Common myeloid progenitor, CD34-positive (primary cell): Measurements from ENCODE around the gene MMEL1.
A peak's percentile ranks its signal among the peaks of the same experiment; 100 is the strongest.

Experiments used
- CTCF ChIA-PET: fragments of 350-600 bp; sonication (Branson Sonifier 250); formaldehyde crosslinking; loops from one replicate; lab custom pipeline; 2021; ENCODE audit warnings: antibody characterized with exemption; lab: Charles Lee
- POLR2A ChIA-PET: fragments of 350-600 bp; sonication (Branson Sonifier 250); formaldehyde crosslinking; loops from one replicate; lab custom pipeline; 2021; ENCODE audit warnings: antibody characterized with exemption; lab: Charles Lee
- DNase-seq, 3 donors: peaks; one replicate each; pipeline versions ENCODE4 v3.0.0 to v3.0.0-alpha.2; 2013
- H3K27ac ChIP-seq, 2 experiments: 1 replicate in 1 of 2; 2 replicates in 1 of 2; pipeline ENCODE4 v1.7.0; 2013; ENCODE audit warnings: inconsistent platforms in 2 of 2, low read length in 2 of 2, mild to moderate bottlenecking in 2 of 2, low read depth in 1 of 2, moderate library complexity in 1 of 2; ENCODE audit not compliant: severe bottlenecking in 2 of 2, insufficient read depth in 1 of 2, poor library complexity in 1 of 2
- H3K27me3 ChIP-seq, 5 experiments: replicated peaks in 2 of 5; 1 replicate in 3 of 5; 2 replicates in 2 of 5; pipeline versions ENCODE4 v1.6.1 to v1.7.0; 2013; ENCODE audit warnings: low read length in 4 of 5, mild to moderate bottlenecking in 2 of 5, moderate library complexity in 2 of 5, inconsistent platforms in 1 of 5; ENCODE audit not compliant: insufficient read depth in 5 of 5, control insufficient read depth in 4 of 5
- H3K36me3 ChIP-seq, 4 experiments: 1 replicate in 2 of 4; 2 replicates in 2 of 4; pipeline versions ENCODE4 v1.6.1 to v1.7.0; 2013; ENCODE audit warnings: low read length in 3 of 4, control low read depth in 1 of 4, mild to moderate bottlenecking in 1 of 4; ENCODE audit not compliant: control insufficient read depth in 4 of 4, insufficient read depth in 4 of 4
- H3K4me1 ChIP-seq, 4 experiments: 1 replicate in 3 of 4; 2 replicates in 1 of 4; pipeline versions ENCODE4 v1.6.1 to v1.7.1; 2013; ENCODE audit warnings: low read length in 3 of 4, mild to moderate bottlenecking in 3 of 4, control low read depth in 1 of 4, inconsistent platforms in 1 of 4, moderate library complexity in 1 of 4; ENCODE audit not compliant: control insufficient read depth in 4 of 4, insufficient read depth in 4 of 4; ENCODE audit errors: control extremely low read depth in 1 of 4
- H3K4me3 ChIP-seq, 7 experiments: 1 replicate in 4 of 7; 2 replicates in 3 of 7; pipeline versions ENCODE4 v1.5.1 to v1.7.0; 2013; ENCODE audit warnings: mild to moderate bottlenecking in 7 of 7, low read length in 6 of 7, moderate library complexity in 6 of 7, inconsistent platforms in 2 of 7, low read depth in 2 of 7, control low read depth in 1 of 7; ENCODE audit not compliant: insufficient read depth in 4 of 7, control insufficient read depth in 1 of 7; ENCODE audit errors: extremely low read depth in 1 of 7
- H3K9me3 ChIP-seq, 5 experiments: 1 replicate in 4 of 5; 2 replicates in 1 of 5; pipeline versions ENCODE4 v1.6.1 to v1.7.1; 2013; ENCODE audit warnings: low read length in 4 of 5, mild to moderate bottlenecking in 2 of 5, inconsistent platforms in 1 of 5, low read depth in 1 of 5, moderate library complexity in 1 of 5; ENCODE audit not compliant: control insufficient read depth in 4 of 5, insufficient read depth in 2 of 5; ENCODE audit errors: control extremely low read depth in 1 of 5
- whole genome bisulfite sequencing: methylation state at CpG from one replicate; pipeline ENCODE4 v1.1.5; 2013; ENCODE audit not compliant: insufficient coverage; 5-methylcytosine and 5-hydroxymethylcytosine counted together

MMEL1 gene

DNA sequence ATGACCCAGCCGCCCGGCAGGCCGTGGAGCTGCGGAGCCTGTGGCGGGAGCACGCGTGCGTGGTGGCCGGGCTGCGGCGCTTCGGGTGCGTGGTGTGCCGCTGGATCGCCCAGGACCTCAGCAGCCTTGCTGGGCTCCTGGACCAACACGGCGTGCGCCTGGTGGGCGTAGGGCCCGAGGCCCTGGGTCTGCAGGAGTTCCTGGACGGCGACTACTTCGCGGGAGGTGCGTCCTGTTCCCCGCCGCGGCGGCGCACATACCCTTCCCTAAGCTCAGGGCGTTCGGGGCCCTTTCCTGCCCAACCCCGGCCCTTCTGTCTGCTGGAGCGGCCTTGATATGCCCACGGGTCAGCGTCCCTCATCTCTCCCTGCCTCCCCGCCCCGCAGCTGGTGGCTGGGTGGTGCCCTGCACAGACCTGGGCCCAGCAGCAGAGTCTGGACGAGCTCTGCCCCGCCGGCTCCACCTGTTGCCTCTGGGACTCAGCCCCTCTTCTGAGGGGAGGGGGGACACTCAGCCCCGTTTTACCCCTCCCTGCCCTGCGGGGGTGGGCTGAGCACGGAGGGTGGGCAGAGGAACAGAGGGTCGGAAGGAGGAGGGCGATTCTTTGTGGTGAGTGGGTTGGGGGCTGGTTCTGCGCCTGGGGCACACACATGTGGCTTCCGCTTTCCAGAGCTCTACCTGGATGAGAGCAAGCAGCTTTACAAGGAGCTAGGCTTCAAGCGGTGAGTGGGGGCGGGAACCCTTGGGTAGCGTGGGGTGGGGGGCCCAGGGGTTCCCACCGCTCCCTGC is 45.6 kb downstream of the MMEL1 start:
- ChIA-PET POLR2A (no interaction called here), CTCF (interaction anchor here (0.6 to 2.5 kb wide), 3 partner anchors 9 to 51 kb away, joined by 3 to 7 read pairs (median 3); no protein-coding TSS in a partner anchor)
- Histone ChIP-seq H3K9me3 (no peaks in the 10 kb centered on the region), H3K4me3 (peak overlapping the region; percentile 52 to 86 (median 74)), H3K4me1 (peaks cover 4 to 44% (median 36%) of the 10 kb centered on the region in 4 experiments), H3K36me3 (peaks cover 0 to 13% (median 5%) of the 10 kb centered on the region in 4 experiments), H3K27me3 (no peaks in the 10 kb centered on the region), H3K27ac (no peak overlapping the region)
- 7% methylated on average over 36 of the region's 52 CpGs for WGBS
- no peak for DNase-seq

DNA sequence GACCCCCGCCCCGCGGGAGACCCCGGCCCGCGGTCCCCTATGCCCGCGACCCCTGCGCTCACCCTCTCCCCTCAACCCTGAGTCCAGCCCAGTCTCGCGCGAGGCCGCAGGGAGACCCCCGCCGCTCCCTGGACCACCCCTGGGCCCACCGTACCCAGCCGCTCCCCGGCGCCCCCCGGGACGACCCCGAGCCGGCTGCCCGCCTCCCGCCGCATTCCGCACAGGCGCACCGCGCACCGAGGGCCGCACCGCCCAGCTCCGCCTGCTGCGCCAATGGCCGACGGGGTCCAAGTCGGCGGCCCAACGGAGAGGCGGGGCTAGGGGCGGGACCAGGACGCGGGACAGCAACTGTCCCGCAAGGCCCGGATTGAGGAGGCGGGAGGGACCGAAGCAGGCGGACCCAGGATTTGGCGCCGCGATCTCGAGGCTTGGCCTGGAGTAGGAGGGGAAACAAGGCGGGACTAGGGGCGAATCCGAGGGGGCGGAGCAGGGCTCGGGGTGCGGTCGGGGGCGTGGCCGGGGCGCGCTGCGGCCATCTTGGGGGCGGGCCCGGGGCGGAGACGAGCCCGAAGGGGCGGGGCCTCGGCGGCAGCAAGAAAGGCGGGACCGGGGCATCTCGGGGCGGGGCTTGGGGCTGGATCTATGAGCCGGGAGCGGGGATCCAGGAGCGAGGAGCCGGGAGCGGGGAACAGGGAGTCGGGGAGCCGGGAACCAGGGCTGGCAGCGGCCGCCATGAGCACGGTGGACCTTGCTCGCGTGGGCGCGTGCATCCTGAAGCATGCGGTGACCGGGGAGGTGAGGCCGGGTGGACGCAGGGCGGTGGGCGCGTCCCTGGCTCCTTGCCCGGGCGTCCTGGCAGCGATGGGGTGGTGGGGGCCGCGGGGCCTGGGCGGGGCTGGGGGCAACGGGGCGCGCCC is 46.4 kb downstream of the MMEL1 start, which contains the start of gene PRXL2B:
TSS of gene PRXL2B (plus strand) at position 624 of the 917 bp plus-strand sequence. CDS start at position 733, 109 bp downstream.
- Histone ChIP-seq H3K36me3 (peaks cover 0 to 13% (median 5%) of the 10 kb centered on the region in 4 experiments), H3K27ac (peak within 1 kb of the TSS; percentile 83 to 93), H3K27me3 (no peaks in the 10 kb centered on the region), H3K4me1 (peaks cover 4 to 44% (median 37%) of the 10 kb centered on the region in 4 experiments), H3K4me3 (peak within 1 kb of the TSS; percentile 52 to 86 (median 74)), H3K9me3 (no peaks in the 10 kb centered on the region)
- ChIA-PET POLR2A (interaction anchor here (0.7 to 2.4 kb wide), 4 partner anchors 28 to 1183 kb away, joined by 3 to 51 read pairs (median 5); partner anchors contain the start of genes PANK4 and TNFRSF14), CTCF (interaction anchor here (0.6 to 4.8 kb wide), 8 partner anchors 8 to 52 kb away, joined by 3 to 30 read pairs (median 6); partner anchors contain the start of gene TNFRSF14)
- 0% methylated on average over 68 of the region's 107 CpGs for WGBS
- DNase-seq: peak; percentile 97 to 98 (median 98)

DNA sequence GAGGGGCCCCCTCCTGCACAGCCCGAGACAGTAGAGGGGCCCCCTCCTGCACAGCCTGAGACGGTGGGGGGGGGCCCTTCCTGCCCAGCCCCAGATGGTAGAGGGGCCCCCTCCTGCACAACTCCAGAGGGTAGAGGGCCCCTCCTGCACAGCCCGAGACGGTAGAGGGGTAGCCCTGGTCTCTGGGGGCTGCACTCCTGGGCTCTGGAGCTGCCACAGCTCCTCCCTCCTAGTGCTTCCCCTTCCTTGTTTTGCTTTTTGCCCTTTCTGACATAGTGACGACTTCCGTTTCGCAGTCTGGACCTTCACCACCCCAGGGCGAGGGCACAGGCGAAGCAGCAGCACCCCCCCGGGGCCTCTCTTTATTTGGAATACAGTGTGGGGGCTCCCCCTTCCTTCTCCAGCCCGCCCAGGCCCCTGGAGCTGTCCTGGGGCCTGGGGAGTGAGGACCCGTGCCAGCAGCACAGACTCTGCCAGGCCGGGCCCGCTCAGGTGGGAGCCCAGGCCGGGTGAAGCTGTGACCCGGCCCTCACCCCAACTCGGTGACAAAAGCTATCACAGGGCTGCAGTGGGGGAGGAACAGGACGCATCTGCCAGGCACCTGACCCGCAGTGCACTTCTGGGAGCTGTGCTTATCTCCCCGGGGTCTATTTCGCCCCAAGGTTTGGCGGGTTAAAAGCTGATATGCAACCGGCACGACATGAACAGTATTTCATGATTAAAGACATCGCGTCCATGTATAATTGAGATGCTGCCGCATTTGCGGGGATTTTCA is 47.3 kb downstream of the MMEL1 start:
- POLR2A ChIA-PET: interaction anchor here (0.7 to 2.4 kb wide), 8 partner anchors 24 to 1184 kb away, joined by 3 to 51 read pairs (median 4); partner anchors contain the start of genes PANK4 and TNFRSF14
- Histone ChIP-seq H3K27me3 (no peaks in the 10 kb centered on the region), H3K36me3 (peaks cover 0 to 13% (median 5%) of the 10 kb centered on the region in 4 experiments), H3K4me1 (peaks cover 4 to 44% (median 37%) of the 10 kb centered on the region in 4 experiments), H3K4me3 (peak overlapping the region; percentile 42 to 86 (median 74)), H3K27ac (peak overlapping the region; percentile 83 to 93), H3K9me3 (no peaks in the 10 kb centered on the region)
- 0% methylated on average over 23 of the region's 28 CpGs for WGBS
- peak; percentile 88 to 97 (median 95) for DNase-seq
- CTCF ChIA-PET: interaction anchor here (0.6 to 4.8 kb wide), 11 partner anchors 12 to 386 kb away, joined by 3 to 30 read pairs (median 6); partner anchors contain the start of gene TNFRSF14

DNA sequence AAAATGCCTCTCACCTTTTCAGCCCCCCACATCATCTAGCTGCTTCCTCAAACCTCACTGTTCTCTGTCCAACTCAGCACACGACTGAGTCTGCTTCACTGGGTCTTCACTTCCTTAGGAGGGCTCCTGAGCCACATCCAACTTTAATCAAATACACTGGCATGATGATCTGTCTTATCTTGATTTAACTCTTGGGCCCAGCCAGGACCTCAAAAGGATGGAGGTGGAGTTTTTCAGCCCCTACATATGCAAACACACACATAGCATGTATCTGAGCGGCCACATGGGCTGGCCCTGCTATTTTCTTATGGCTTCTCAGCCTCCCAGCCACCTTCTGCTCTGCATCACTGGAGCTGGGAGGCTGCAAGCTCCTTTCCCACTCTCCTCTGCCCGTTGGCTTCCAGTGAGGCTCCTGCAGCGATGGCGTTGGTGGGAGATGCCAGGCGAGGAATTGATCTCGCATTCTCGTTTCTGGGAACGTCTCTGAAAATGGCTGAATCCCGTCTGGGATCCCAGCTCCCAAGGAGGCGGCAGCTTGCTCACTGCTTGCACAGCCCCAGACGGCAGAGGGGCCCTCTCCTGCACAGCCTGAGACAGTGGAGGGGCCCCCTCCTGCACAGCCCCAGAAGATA is 48.0 kb downstream of the MMEL1 start:
- Histone ChIP-seq H3K36me3 (peaks cover 0 to 13% (median 5%) of the 10 kb centered on the region in 4 experiments), H3K27me3 (no peaks in the 10 kb centered on the region), H3K4me1 (peaks cover 4 to 44% (median 37%) of the 10 kb centered on the region in 4 experiments), H3K27ac (peak overlapping the region; percentile 83 to 93), H3K9me3 (no peaks in the 10 kb centered on the region), H3K4me3 (peak overlapping the region in 6 of 7 experiments; percentile 42 to 86 (median 74))
- DNase-seq: peak in 2 of 3 donors; percentile 37 to 47
- 21% methylated on average over 9 of the region's 12 CpGs for WGBS
- ChIA-PET CTCF (interaction anchor here (0.8 to 4.8 kb wide), 11 partner anchors 12 to 385 kb away, joined by 3 to 30 read pairs (median 6); partner anchors contain the start of gene TNFRSF14), POLR2A (interaction anchor here (0.8 to 2.4 kb wide), 4 partner anchors 29 to 56 kb away, joined by 3 to 51 read pairs (median 4); partner anchors contain the start of gene TNFRSF14)

DNA sequence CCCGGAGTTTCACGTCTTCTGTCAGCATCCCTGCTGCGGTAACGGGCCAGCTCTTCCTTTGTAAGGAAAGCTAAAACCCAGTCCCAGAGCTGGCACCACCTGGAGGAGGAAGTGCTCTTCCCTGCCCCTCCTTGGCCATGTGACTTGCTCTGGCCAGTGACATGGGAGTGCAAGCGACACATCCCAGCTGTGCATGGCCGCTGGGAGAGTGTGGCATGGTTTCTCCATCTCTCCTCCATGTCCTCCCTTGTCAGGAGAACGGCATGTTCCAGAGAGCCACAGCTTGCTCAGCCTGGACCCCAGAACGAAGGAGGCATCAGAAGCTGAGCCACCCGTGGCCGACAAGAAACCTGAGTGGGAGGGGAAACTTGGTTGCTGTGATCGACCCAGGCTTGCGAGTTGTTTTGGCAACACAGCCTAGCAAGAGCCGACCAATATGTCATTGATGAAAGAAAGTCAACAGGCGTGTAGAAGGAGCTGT is 48.9 kb downstream of the MMEL1 start:
- Histone ChIP-seq H3K36me3 (peaks cover 0 to 4% (median 1%) of the 10 kb centered on the region in 4 experiments), H3K9me3 (no peaks in the 10 kb centered on the region), H3K4me3 (no peak overlapping the region), H3K4me1 (peaks cover 4 to 45% (median 39%) of the 10 kb centered on the region in 4 experiments), H3K27ac (peak overlapping the region in 1 of 2 experiments; percentile 93), H3K27me3 (no peaks in the 10 kb centered on the region)
- DNase-seq: no peak
- POLR2A ChIA-PET: no interaction called here
- WGBS: 95% methylated on average over 14 of the region's 14 CpGs
- CTCF ChIA-PET: interaction anchor here (1.2 to 4.8 kb wide), 5 partner anchors 13 to 37 kb away, joined by 6 to 30 read pairs (median 19); partner anchors contain the start of gene TNFRSF14
